HepG2 (cell line): ENCODE data around the gene NFIC. TPM values are rescaled to one million over a fixed set of nuclear protein-coding genes. Genes with fewer than 3 reads are reported as not detected.

Source experiments
- ATAC-seq: fragments of 200-7000 bp; cut with Tn5 transposase; 3 replicates; pipeline ENCODE4 v1.9.1; 2020; ENCODE audit warnings: mild to moderate bottlenecking, moderate library complexity
- BruUV-seq: library from RNA; stranded (reverse); fragments of 400-500 nt; replicated peaks from 2 replicates; lab custom pipeline; 2021; lab: Mats Ljungman, UMichigan
- CTCF ChIA-PET: fragments of 300-600 bp; formaldehyde crosslinking; extraction: SDS; loops from one replicate; lab custom pipeline; 2021; ENCODE audit warnings: low total read pairs, inconsistent platforms, low intra/inter-chr PET ratio; lab: Yijun Ruan, JAX
- POLR2A ChIA-PET: fragments of 350-600 bp; sonication (Branson Sonifier 250); formaldehyde crosslinking; loops from one replicate; lab custom pipeline; 2020; ENCODE audit warnings: antibody characterized with exemption, inconsistent platforms; lab: Yijun Ruan, JAX
- DNase-seq: peaks from one replicate; pipeline ENCODE4 v3.0.0-alpha.2; 2015; ENCODE audit warnings: low spot score
- FAIRE-seq: peaks from 3 replicates; lab custom pipeline; 2011; peaks lifted over from hg19 to GRCh38; lab: Jason Lieb, UNC
- H2AFZ ChIP-seq: one replicate; pipeline ENCODE4 v1.6.1; 2011; ENCODE audit warnings: low read length, inconsistent platforms
- H3K27ac ChIP-seq: fragments of 300-600 bp; 3 replicates; pipeline ENCODE4 v1.8.0; 2011; ENCODE audit warnings: mixed run types, mild to moderate bottlenecking, mixed read lengths, low read length, inconsistent platforms; ENCODE audit not compliant: insufficient read depth; ENCODE audit errors: extremely low read length
- H3K27me3 ChIP-seq, 2 experiments: fragments of 200-600 bp in 1 of 2; 2 replicates in 1 of 2; 3 replicates in 1 of 2; pipeline versions ENCODE4 v1.6.0 to v1.8.0; 2011; ENCODE audit warnings: low read length in 2 of 2, mild to moderate bottlenecking in 2 of 2, moderate library complexity in 2 of 2, inconsistent platforms in 1 of 2; ENCODE audit not compliant: insufficient read depth in 2 of 2, control insufficient read depth in 1 of 2
- H3K36me3 ChIP-seq, 2 experiments: fragments of 200-600 bp in 1 of 2; replicated peaks in 1 of 2; 2 replicates in 1 of 2; 3 replicates in 1 of 2; pipeline versions ENCODE4 v1.5.1 to v1.8.0; 2011; ENCODE audit warnings: low read length in 2 of 2, inconsistent platforms in 1 of 2; ENCODE audit not compliant: insufficient read depth in 2 of 2, control insufficient read depth in 1 of 2
- H3K4me1 ChIP-seq: 2 replicates; pipeline ENCODE4 v1.5.1; 2012; ENCODE audit warnings: low read length, inconsistent platforms; ENCODE audit not compliant: insufficient read depth
- H3K4me2 ChIP-seq: 2 replicates; pipeline ENCODE4 v1.6.0; 2011; ENCODE audit warnings: low read depth, low read length, inconsistent platforms
- H3K4me3 ChIP-seq, 3 experiments: fragments of 200-600 bp in 1 of 3; sonication (generic), shearing (Covaris generic) in 1 of 3; replicated peaks in 1 of 3; 2 replicates each; pipeline ENCODE4 v1.5.1; 2011 to 2016; ENCODE audit warnings: low read length in 3 of 3, inconsistent platforms in 2 of 3, low read depth in 2 of 3, mild to moderate bottlenecking in 2 of 3, control low read depth in 1 of 3, mixed read lengths in 1 of 3; ENCODE audit not compliant: insufficient read depth in 1 of 3
- H3K79me2 ChIP-seq: one replicate; pipeline ENCODE4 v1.6.1; 2011; ENCODE audit warnings: low read length, inconsistent platforms; ENCODE audit not compliant: insufficient read depth
- H3K9ac ChIP-seq: 2 replicates; pipeline ENCODE4 v1.6.0; 2011; ENCODE audit warnings: mild to moderate bottlenecking, low read depth, low read length, inconsistent platforms; ENCODE audit not compliant: insufficient read depth
- H3K9me3 ChIP-seq: 2 replicates; pipeline ENCODE4 v1.5.1; 2012; ENCODE audit warnings: mild to moderate bottlenecking, low read length
- H4K20me1 ChIP-seq: 2 replicates; pipeline ENCODE4 v1.6.0; 2011; ENCODE audit warnings: inconsistent platforms, mild to moderate bottlenecking, low read length, moderate library complexity; ENCODE audit not compliant: insufficient read depth
- CHD4 ChIP-seq: fragments of 200-600 bp; sonication (generic); IDR thresholded peaks from 2 replicates; pipeline ENCODE4 v1.7.0; 2017; ENCODE audit warnings: mild to moderate bottlenecking, low read length, borderline replicate concordance
- HNRNPLL ChIP-seq: fragments of 200-400 bp; formaldehyde crosslinking; IDR thresholded peaks from 2 replicates; pipeline ENCODE4 v1.6.1; 2017; ENCODE audit warnings: mild to moderate bottlenecking, low read depth, low read length; ENCODE audit not compliant: poor library complexity, severe bottlenecking
- KAT7 ChIP-seq: IDR thresholded peaks from 2 replicates; pipeline ENCODE4 v1.6.1; 2018; ENCODE audit warnings: borderline replicate concordance, missing compliant biosample characterization
- MAX ChIP-seq: IDR thresholded peaks from 2 replicates; pipeline ENCODE4 v1.6.1; 2012; ENCODE audit warnings: inconsistent platforms
- PCBP2 ChIP-seq: fragments of 200-400 bp; formaldehyde crosslinking; optimal IDR thresholded peaks from 2 replicates; pipeline ENCODE3; 2018; ENCODE audit warnings: low read length, low read depth; ENCODE audit not compliant: poor library complexity, severe bottlenecking
- PITX1 ChIP-seq: sonication (generic); formaldehyde crosslinking; IDR thresholded peaks from 2 replicates; pipeline ENCODE4 v1.5.1; 2020; ENCODE audit warnings: mild to moderate bottlenecking, missing genetic modification reagents
- RAD51 ChIP-seq: fragments of 450-650 bp; IDR thresholded peaks from 2 replicates; pipeline ENCODE4 v1.6.1; 2016; ENCODE audit warnings: borderline replicate concordance
- SALL1 ChIP-seq: sonication (generic); formaldehyde crosslinking; IDR thresholded peaks from 2 replicates; pipeline ENCODE4 v1.8.0; 2022; ENCODE audit warnings: mild to moderate bottlenecking, missing genetic modification reagents
- SSRP1 ChIP-seq: IDR thresholded peaks from 2 replicates; pipeline ENCODE4 v1.6.1; 2016; ENCODE audit warnings: control low read depth
- TBX2 ChIP-seq: sonication (generic); formaldehyde crosslinking; IDR thresholded peaks from 2 replicates; pipeline ENCODE4 v1.5.0; 2020; ENCODE audit warnings: missing genetic modification reagents, mild to moderate bottlenecking, borderline replicate concordance
- ZNF253 ChIP-seq: sonication (generic); formaldehyde crosslinking; IDR thresholded peaks from 2 replicates; pipeline ENCODE4 v1.8.0; 2022; ENCODE audit warnings: mild to moderate bottlenecking, missing genetic modification reagents, borderline replicate concordance
- ZNF329 ChIP-seq: sonication (generic); formaldehyde crosslinking; IDR thresholded peaks from 2 replicates; pipeline ENCODE4 v1.9.0; 2021; ENCODE audit warnings: low read depth, mild to moderate bottlenecking, missing genetic modification reagents
- ZNF446 ChIP-seq: sonication (generic); formaldehyde crosslinking; IDR thresholded peaks from 2 replicates; pipeline ENCODE4 v1.5.0; 2020; ENCODE audit warnings: mild to moderate bottlenecking, missing genetic modification reagents
- ZNF598 ChIP-seq: sonication (generic); formaldehyde crosslinking; IDR thresholded peaks from 2 replicates; pipeline ENCODE4 v1.5.1; 2020; ENCODE audit warnings: mild to moderate bottlenecking, missing genetic modification reagents, borderline replicate concordance
- ZNF605 ChIP-seq: sonication (generic); formaldehyde crosslinking; IDR thresholded peaks from 2 replicates; pipeline ENCODE4 v1.8.0; 2022; ENCODE audit warnings: mild to moderate bottlenecking, missing genetic modification reagents
- ZNF781 ChIP-seq: sonication (generic); formaldehyde crosslinking; IDR thresholded peaks from 2 replicates; pipeline ENCODE4 v1.5.1; 2020; ENCODE audit warnings: borderline replicate concordance, mild to moderate bottlenecking, missing genetic modification reagents; ENCODE audit errors: not compliant biosample characterization
- ZNF792 ChIP-seq: IDR thresholded peaks from 2 replicates; pipeline ENCODE4 v1.6.1; 2016
- ZSCAN31 ChIP-seq: sonication (generic); formaldehyde crosslinking; IDR thresholded peaks from 2 replicates; pipeline ENCODE4 v1.5.0; 2020; ENCODE audit warnings: low read depth, mild to moderate bottlenecking, missing genetic modification reagents
- ZZZ3 ChIP-seq: sonication (generic); formaldehyde crosslinking; IDR thresholded peaks from 2 replicates; pipeline ENCODE4 v1.4.0; 2020; ENCODE audit warnings: missing genetic modification reagents, mild to moderate bottlenecking, borderline replicate concordance
- WGBS: methylation state at CpG from one replicate; pipeline ENCODE4 v1.1.6; 2017; ENCODE audit warnings: low lambda C conversion rate; 5-methylcytosine and 5-hydroxymethylcytosine counted together
- in situ Hi-C: cut with HindIII; loops from 2 replicates; pipeline ENCODE4 v1.10.0; 2017; ENCODE audit warnings: low pct_unique_long_range_greater_than_20kb; ENCODE audit not compliant: extremely low pct_ligation_motif_present
- intact Hi-C: fragments of 100-400 bp; cut with micrococcal nuclease; formaldehyde crosslinking; loops from one replicate; pipeline ENCODE4 v1.10.0; 2022; ENCODE audit not compliant: unreplicated experiment
- polyA plus RNA-seq, 8 experiments: library from polyadenylated mRNA; depleted of rRNA in 3 of 8; stranded (reverse) in 7 of 8; unstranded in 1 of 8; fragments of >200 nt; fragmentation: Illumina TruSeq in 4 of 8; extraction: Trizol in 4 of 8; gene quantifications; 2 replicates each; pipeline versions ENCODE4 v1.2.1 to v1.2.3, GENCODE V29; 2011 to 2016; ENCODE audit warnings: low read depth in 4 of 8, missing spikeins in 1 of 8, mixed read lengths in 1 of 8; ENCODE audit not compliant: insufficient read depth in 1 of 8
- total RNA-seq, 5 experiments: library from RNA; depleted of rRNA; stranded (reverse); fragments of >200 nt; fragmentation: Illumina TruSeq; extraction: Trizol; gene quantifications; 2 replicates each; pipeline ENCODE4 v1.2.3, GENCODE V29; 2016; ENCODE audit warnings: low read depth in 1 of 5
- TF ChIP-seq, protein P1 (sequence below): sonication (generic); formaldehyde crosslinking; IDR thresholded peaks from 2 replicates; pipeline ENCODE4 v1.5.0; 2020; ENCODE audit warnings: missing genetic modification reagents, mild to moderate bottlenecking, borderline replicate concordance
- TF ChIP-seq, protein P2 (sequence below): sonication (generic); formaldehyde crosslinking; IDR thresholded peaks from 2 replicates; pipeline ENCODE4 v1.5.1; 2020; ENCODE audit warnings: mild to moderate bottlenecking, missing genetic modification reagents, moderate library complexity

Gene NFIC
- total and polyA plus RNA-seq, 2 of the 13 experiments (the other 11 are each of a cell fraction or from before 2014, with no cell fraction given): 1.3 to 2.5 TPM

DNA sequence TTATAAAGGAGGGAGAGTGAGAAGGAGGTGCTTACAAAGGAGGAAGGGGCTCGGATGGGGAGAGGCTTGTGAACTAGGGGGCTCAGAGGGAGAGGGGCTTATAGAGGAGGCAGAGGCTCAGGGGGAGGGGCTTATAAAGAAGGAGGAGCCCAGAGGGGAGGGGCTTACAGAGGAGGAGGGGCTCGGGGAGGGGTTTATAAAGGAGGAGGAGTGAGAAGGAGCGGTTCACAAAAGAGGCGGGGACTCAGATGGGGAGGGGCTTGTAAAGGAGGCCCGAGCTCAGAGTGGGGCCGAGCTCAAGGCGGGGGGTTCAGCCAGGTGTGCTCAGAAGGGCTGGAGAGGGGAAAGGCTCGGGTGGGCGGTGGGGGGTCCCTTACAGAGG lies 113.4 kb downstream of the NFIC start (continued):
- TF ChIP-seq PITX1 (no peak), ZSCAN31 (no peak), SSRP1 (no peak), ZNF781 (CRISPR knock-in tag) (no peak), ZNF253 (CRISPR knock-in tag) (no peak), PCBP2 (peak; percentile 11)
- TF ChIP-seq, protein P1, sequence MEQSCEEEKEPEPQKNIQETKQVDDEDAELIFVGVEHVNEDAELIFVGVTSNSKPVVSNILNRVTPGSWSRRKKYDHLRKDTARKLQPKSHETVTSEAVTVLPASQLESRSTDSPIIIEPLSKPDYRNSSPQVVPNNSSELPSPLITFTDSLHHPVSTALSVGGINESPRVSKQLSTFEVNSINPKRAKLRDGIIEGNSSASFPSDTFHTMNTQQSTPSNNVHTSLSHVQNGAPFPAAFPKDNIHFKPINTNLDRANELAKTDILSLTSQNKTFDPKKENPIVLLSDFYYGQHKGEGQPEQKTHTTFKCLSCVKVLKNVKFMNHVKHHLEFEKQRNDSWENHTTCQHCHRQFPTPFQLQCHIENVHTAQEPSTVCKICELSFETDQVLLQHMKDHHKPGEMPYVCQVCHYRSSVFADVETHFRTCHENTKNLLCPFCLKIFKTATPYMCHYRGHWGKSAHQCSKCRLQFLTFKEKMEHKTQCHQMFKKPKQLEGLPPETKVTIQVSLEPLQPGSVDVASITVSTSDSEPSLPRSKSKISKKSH (CRISPR knock-in tag): no peak

DNA sequence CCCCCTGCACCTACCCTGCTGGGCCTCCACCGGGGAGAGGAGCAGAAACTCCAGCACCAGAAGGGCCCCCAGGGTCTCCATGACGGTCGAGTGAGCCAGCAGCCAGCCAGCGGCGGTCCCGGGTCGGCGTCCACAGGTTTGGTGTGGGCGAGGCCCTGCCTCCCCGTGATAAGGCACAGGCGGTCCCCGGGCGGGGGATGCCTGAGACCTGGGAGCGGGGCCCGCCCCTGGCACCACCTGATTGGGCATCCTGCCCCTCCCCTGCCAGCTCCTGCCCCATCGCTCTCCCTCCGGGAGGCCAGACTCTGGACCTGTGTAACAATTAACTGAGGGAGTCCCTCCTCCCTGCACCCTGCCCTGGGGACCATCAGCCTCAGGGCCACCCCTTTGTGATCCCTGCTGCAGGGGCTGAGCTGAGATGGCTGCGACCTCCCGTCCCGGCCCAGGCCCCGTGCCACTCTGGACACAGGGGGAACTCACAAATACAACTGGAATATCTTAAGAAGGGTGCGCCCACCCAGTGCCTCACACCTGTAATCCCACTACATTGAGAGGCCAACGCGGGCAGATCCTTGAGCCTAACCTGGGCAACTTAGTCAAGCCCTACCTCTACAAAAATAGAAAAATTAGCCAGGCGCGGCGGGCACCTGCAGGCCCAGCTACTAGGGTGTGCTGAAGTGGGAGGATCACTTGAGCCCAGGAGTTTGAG lies 114.2 kb downstream of the NFIC start, which contains the start of gene SMIM24:
SMIM24 (minus strand) TSS at position 143 of the 709 bp plus-strand sequence; CDS start at position 81, 62 bp downstream.
- in situ Hi-C loops (no loop called here), intact Hi-C loops (no loop called here)
- no TSS peak for BruUV-seq
- Histone ChIP-seq H3K9me3 (no peaks in the 10 kb centered on the region), H3K4me3 (peak within 1 kb of the TSS; percentile 44 to 67 (median 60); a peak in 5 of 6 replicates), H3K27ac (peak within 1 kb of the TSS; percentile 45), H3K4me1 (peaks cover 20% of the 10 kb centered on the region), H4K20me1 (no peaks in the 10 kb centered on the region), H3K36me3 (no peaks in the 10 kb centered on the region), H2AFZ (no peak within 1 kb of the TSS), H3K9ac (0 out of 2 replicates have a peak within 1 kb of the TSS, but pooled peaks have one; percentile 28), H3K4me2 (peak within 1 kb of the TSS; percentile 61), H3K79me2 (no peaks in the 10 kb centered on the region), H3K27me3 (no peaks in the 10 kb centered on the region)
- POLR2A ChIA-PET: interaction anchor here (0.6 to 3.0 kb wide), 8 partner anchors 8 to 196 kb away, joined by 3 to 24 read pairs (median 6); partner anchors contain the start of genes DOHH and MFSD12
- 5% methylated on average over 13 of the region's 27 CpGs for WGBS
- ATAC-seq (peak; percentile 86), FAIRE-seq (peak; percentile 78), DNase-seq (peak; percentile 73)
- CTCF ChIA-PET: interaction anchor here (1.0 kb wide), 1 partner anchor 154 kb away, joined by 3 read pairs; no protein-coding TSS in a partner anchor
- TF ChIP-seq ZNF792 (CRISPR knock-in tag) (0 out of 2 replicates have a peak, but pooled peaks have one; percentile 21), HNRNPLL (peak; percentile 45), ZZZ3 (CRISPR knock-in tag) (no peak), ZNF605 (CRISPR knock-in tag) (no peak), TBX2 (peak; percentile 49; the same call in 1 of the 2 replicates), SALL1 (CRISPR knock-in tag) (peak; percentile 36; the same call in 1 of the 2 replicates), RAD51 (no peak), CHD4 (no peak), ZNF598 (0 out of 2 replicates have a peak, but pooled peaks have one; percentile 30), ZNF446 (CRISPR knock-in tag) (no peak), KAT7 (CRISPR knock-in tag) (no peak), ZNF329 (CRISPR knock-in tag) (no peak), MAX (peak; percentile 48; the same call in 1 of the 2 replicates)
- TF ChIP-seq, protein P2, sequence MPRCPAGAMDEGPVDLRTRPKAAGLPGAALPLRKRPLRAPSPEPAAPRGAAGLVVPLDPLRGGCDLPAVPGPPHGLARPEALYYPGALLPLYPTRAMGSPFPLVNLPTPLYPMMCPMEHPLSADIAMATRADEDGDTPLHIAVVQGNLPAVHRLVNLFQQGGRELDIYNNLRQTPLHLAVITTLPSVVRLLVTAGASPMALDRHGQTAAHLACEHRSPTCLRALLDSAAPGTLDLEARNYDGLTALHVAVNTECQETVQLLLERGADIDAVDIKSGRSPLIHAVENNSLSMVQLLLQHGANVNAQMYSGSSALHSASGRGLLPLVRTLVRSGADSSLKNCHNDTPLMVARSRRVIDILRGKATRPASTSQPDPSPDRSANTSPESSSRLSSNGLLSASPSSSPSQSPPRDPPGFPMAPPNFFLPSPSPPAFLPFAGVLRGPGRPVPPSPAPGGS (CRISPR knock-in tag): 0 out of 2 replicates have a peak, but pooled peaks have one; percentile 20
